HFFc6 (cell line): Measurements from ENCODE around the gene TNNT1. TPM values are rescaled to one million over a fixed set of nuclear protein-coding genes. Genes with fewer than 3 reads are reported as not detected.

Experiments
- DNase-seq: peaks from one replicate; pipeline ENCODE4 v3.0.0-alpha.2; 2018
- H3K27ac Mint-ChIP-seq: 2 replicates; pipeline ENCODE4 v1.8.0; 2020; ENCODE audit warnings: mild to moderate bottlenecking, mixed read lengths
- H3K27me3 Mint-ChIP-seq: 2 replicates; pipeline ENCODE4 v1.8.0; 2021; ENCODE audit warnings: mild to moderate bottlenecking, moderate library complexity, mixed read lengths; ENCODE audit not compliant: insufficient read depth
- H3K36me3 Mint-ChIP-seq: 2 replicates; pipeline ENCODE4 v1.8.0; 2021; ENCODE audit warnings: low read depth, mixed read lengths
- H3K4me1 Mint-ChIP-seq: 2 replicates; pipeline ENCODE4 v1.8.0; 2020; ENCODE audit warnings: low read depth, mixed read lengths
- H3K4me3 Mint-ChIP-seq: 2 replicates; pipeline ENCODE4 v1.8.0; 2020; ENCODE audit warnings: mild to moderate bottlenecking, moderate library complexity, mixed read lengths
- H3K9me3 Mint-ChIP-seq: 2 replicates; pipeline ENCODE4 v1.8.0; 2020; ENCODE audit warnings: mild to moderate bottlenecking, mixed read lengths
- total RNA-seq, 6 experiments: library from RNA; stranded (reverse); fragmentation: NEBNext Ultra II Directional; extraction: Animal tissue kit (Norgen Biotek cat#: 25700); gene quantifications; 2 replicates in 1 of 6; 3 replicates in 5 of 6; pipeline ENCODE4 v1.2.3, GENCODE V29; 2021
- TF ChIP-seq, protein P1 (sequence below): fragments of 200-600 bp; sonication (generic); IDR thresholded peaks from 2 replicates; pipeline ENCODE4 v1.5.0; 2021; ENCODE audit warnings: antibody characterized with exemption, mild to moderate bottlenecking

TNNT1 gene
- total RNA-seq, 6 experiments from 2014 or later = 4.1 to 8.8 (median 7.3) TPM

DNA sequence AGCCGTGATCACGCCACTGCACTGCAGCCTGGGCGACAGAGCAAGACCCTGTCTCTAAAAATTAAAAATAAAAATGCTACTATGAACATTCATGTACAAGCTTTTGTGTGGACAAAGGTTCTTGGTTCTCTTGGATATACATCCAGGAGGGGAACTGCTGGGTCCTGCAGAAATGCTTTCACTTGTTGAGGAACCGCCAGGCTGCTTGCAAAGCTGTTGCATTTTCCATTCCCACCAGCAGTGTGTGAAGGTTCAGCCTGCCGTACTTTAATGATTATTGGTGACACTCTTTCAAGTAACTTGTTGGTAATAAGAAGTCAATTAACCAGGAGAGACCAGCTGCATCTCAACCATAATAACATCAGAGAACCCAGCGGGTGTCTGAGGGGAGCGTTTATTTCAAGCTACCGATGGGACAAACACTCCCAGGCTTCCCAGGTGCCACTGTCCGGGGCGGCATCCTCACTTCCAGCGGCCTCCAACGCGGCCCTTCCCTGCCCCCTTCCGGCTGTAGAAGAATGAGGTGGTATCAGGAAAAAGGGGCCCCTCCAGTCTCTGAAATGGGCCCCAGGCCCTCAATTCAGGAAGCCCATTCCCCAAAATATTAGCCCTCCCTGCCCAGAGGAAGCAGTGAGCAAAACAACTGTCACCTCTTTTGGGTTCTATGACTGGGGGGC is 16.4 kb downstream of the TNNT1 start:
- Mint-ChIP-seq H3K9me3 (no peaks in the 10 kb centered on the region), H3K4me3 (no peak overlapping the region), H3K4me1 (peaks cover 7% of the 10 kb centered on the region; the same call in 1 of the 2 replicates), H3K36me3 (no peaks in the 10 kb centered on the region), H3K27ac (no peak overlapping the region), H3K27me3 (peaks cover 26% of the 10 kb centered on the region)
- TF ChIP-seq, protein P1, sequence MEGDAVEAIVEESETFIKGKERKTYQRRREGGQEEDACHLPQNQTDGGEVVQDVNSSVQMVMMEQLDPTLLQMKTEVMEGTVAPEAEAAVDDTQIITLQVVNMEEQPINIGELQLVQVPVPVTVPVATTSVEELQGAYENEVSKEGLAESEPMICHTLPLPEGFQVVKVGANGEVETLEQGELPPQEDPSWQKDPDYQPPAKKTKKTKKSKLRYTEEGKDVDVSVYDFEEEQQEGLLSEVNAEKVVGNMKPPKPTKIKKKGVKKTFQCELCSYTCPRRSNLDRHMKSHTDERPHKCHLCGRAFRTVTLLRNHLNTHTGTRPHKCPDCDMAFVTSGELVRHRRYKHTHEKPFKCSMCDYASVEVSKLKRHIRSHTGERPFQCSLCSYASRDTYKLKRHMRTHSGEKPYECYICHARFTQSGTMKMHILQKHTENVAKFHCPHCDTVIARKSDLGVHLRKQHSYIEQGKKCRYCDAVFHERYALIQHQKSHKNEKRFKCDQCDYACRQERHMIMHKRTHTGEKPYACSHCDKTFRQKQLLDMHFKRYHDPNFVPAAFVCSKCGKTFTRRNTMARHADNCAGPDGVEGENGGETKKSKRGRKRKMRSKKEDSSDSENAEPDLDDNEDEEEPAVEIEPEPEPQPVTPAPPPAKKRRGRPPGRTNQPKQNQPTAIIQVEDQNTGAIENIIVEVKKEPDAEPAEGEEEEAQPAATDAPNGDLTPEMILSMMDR = no peak; the same call in 1 of the 2 replicates
- no peak for DNase-seq

GRCh38 chr19:55131421-55131820 is 17.6 kb downstream of the TNNT1 start:
- Mint-ChIP-seq H3K4me3 (peak overlapping the region; percentile 12; the same call in 1 of the 2 replicates), H3K4me1 (peaks cover 7% of the 10 kb centered on the region; the same call in 1 of the 2 replicates), H3K27me3 (peaks cover 33% of the 10 kb centered on the region), H3K36me3 (no peaks in the 10 kb centered on the region), H3K9me3 (no peaks in the 10 kb centered on the region), H3K27ac (peak overlapping the region; percentile 19; the same call in 1 of the 2 replicates)
- TF ChIP-seq, protein P1 = no peak
- peak; percentile 48 for DNase-seq

DNA sequence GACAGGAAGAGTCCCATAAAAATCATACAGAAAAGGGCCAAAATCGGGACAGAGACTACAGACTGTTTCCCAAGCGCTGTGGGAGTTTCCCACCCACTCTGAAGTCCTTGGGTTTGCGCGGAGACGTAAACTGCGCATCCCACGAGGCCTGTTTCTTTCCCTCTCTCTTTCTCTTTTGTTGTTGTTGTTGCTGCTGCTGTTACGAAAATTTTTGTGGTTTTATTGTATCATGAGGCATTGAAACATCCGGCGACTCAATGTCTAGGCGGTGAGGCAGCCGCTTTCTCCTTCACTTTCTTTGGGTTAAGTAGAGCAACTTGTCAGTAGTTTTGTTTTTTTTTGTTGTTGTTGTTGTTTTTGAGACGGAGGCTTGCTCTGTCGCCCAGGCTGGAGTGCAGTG is 30.0 kb downstream of the TNNT1 start:
- Mint-ChIP-seq H3K27ac (no peak overlapping the region), H3K27me3 (peaks cover 26% of the 10 kb centered on the region), H3K9me3 (no peaks in the 10 kb centered on the region), H3K4me3 (no peak overlapping the region; the same call in 1 of the 2 replicates), H3K36me3 (peaks cover 10% of the 10 kb centered on the region), H3K4me1 (peaks cover 26% of the 10 kb centered on the region)
- TF ChIP-seq, protein P1 = no peak
- no peak for DNase-seq

GRCh38 chr19:55118401-55118991 is 30.5 kb downstream of the TNNT1 start:
- peaks cover 10% of the 10 kb centered on the region for H3K36me3 Mint-ChIP-seq
- peaks cover 31% of the 10 kb centered on the region for H3K4me1 Mint-ChIP-seq
- TF ChIP-seq, protein P1 = no peak
- peak overlapping the region; percentile 95 for H3K4me3 Mint-ChIP-seq
- peaks cover 20% of the 10 kb centered on the region for H3K27me3 Mint-ChIP-seq
- no peaks in the 10 kb centered on the region for H3K9me3 Mint-ChIP-seq
- peak overlapping the region; percentile 97; the same call in 1 of the 2 replicates for H3K27ac Mint-ChIP-seq
- DNase-seq = no peak

GRCh38 chr19:55117663-55118391 is 31.2 kb downstream of the TNNT1 start:
- DNase-seq = peak; percentile 99
- TF ChIP-seq, protein P1 = peak; percentile 20; the same call in 1 of the 2 replicates
- Mint-ChIP-seq H3K9me3 (no peaks in the 10 kb centered on the region), H3K36me3 (peaks cover 10% of the 10 kb centered on the region), H3K27ac (peak overlapping the region; percentile 97), H3K4me3 (peak overlapping the region; percentile 95), H3K27me3 (peaks cover 16% of the 10 kb centered on the region), H3K4me1 (peaks cover 34% of the 10 kb centered on the region)
